Activated naive CD4-positive, alpha-beta T cell treated with anti-CD3 and anti-CD28 coated beads for 36 hours (primary cell): Measurements from ENCODE around the gene RFWD3. TPM values are rescaled to one million over a fixed set of nuclear protein-coding genes. Genes with fewer than 3 reads are reported as not detected.

Experiments
- CTCF ChIA-PET: fragments of 350-600 bp; sonication (Branson Sonifier 250); formaldehyde crosslinking; loops from one replicate; lab custom pipeline; 2021; ENCODE audit warnings: antibody characterized with exemption; lab: Charles Lee
- DNase-seq: peaks from one replicate; pipeline ENCODE4 v3.0.0-alpha.2; 2020
- H3K27ac Mint-ChIP-seq: one replicate; pipeline ENCODE4 v1.8.0; 2021; ENCODE audit warnings: mild to moderate bottlenecking, mixed read lengths
- H3K27me3 Mint-ChIP-seq: one replicate; pipeline ENCODE4 v1.8.0; 2021; ENCODE audit warnings: low read depth, mixed read lengths
- H3K36me3 Mint-ChIP-seq: one replicate; pipeline ENCODE4 v1.8.0; 2021; ENCODE audit warnings: low read depth, mixed read lengths
- H3K4me1 Mint-ChIP-seq: one replicate; pipeline ENCODE4 v1.8.0; 2021; ENCODE audit warnings: low read depth, mixed read lengths
- H3K4me3 Mint-ChIP-seq: one replicate; pipeline ENCODE4 v1.8.0; 2021; ENCODE audit warnings: mild to moderate bottlenecking, moderate library complexity, mixed read lengths
- H3K9me3 Mint-ChIP-seq: one replicate; pipeline ENCODE4 v1.8.0; 2021; ENCODE audit warnings: mixed read lengths
- intact Hi-C: fragments of 100-400 bp; cut with micrococcal nuclease; formaldehyde crosslinking; loops from one replicate; pipeline ENCODE4 v1.15.1; 2023
- total RNA-seq, 2 experiments: library from RNA; stranded (reverse); gene quantifications; one replicate each; pipeline ENCODE4 v1.2.3, GENCODE V29; 2021

The RFWD3 gene
- total RNA-seq, 2 experiments from 2014 or later = 114 to 124 TPM

- CTCF ChIA-PET = interaction anchor here (0.5 to 1.1 kb wide), 4 partner anchors 23 to 1008 kb away, joined by 4 to 6 read pairs (median 4); no protein-coding TSS in a partner anchor
- Mint-ChIP-seq H3K36me3 (peaks cover 11% of the 10 kb centered on the region), H3K27me3 (no peaks in the 10 kb centered on the region), H3K9me3 (no peaks in the 10 kb centered on the region), H3K4me1 (peaks cover 25% of the 10 kb centered on the region), H3K27ac (no peak overlapping the region), H3K4me3 (no peak overlapping the region)
- intact Hi-C loops = no loop called here
- DNase-seq = no peak
Observed at GRCh38 chr16:74611721-74612120, 55.0 kb downstream of the RFWD3 start.

- Mint-ChIP-seq H3K27ac (peak overlapping the region; percentile 47), H3K36me3 (peaks cover 5% of the 10 kb centered on the region), H3K4me3 (peak overlapping the region; percentile 28), H3K4me1 (peaks cover 39% of the 10 kb centered on the region), H3K9me3 (no peaks in the 10 kb centered on the region), H3K27me3 (no peaks in the 10 kb centered on the region)
- DNase-seq = no peak
- intact Hi-C loops = no loop called here
- CTCF ChIA-PET = no interaction called here
Observed at GRCh38 chr16:74608944-74609343, 57.7 kb downstream of the RFWD3 start.

DNA sequence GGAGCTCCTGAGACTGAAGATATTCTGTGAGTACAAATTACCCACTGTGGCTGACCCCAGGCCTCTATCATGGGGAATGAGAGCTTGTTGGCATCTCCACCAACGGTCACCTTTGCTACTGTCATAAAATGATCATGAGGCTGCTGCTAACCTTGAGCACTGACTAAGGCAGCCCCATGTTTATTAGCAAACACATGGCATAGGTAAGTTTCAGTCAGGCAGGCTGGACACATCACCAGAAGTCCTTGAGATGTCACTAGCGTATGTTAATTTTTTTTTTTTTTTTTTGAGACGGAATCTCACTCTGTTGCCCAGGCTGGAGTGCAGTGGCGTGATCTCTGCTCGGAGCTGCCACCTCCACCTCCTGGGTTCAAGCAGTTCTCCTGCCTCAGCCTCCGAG, 58.3 kb downstream of the RFWD3 start:
- Mint-ChIP-seq H3K27ac (peak overlapping the region; percentile 86), H3K9me3 (no peaks in the 10 kb centered on the region), H3K4me3 (peak overlapping the region; percentile 28), H3K36me3 (peaks cover 5% of the 10 kb centered on the region), H3K4me1 (peaks cover 44% of the 10 kb centered on the region), H3K27me3 (no peaks in the 10 kb centered on the region)
- CTCF ChIA-PET = no interaction called here
- no peak for DNase-seq
- intact Hi-C loops = no loop called here

DNA sequence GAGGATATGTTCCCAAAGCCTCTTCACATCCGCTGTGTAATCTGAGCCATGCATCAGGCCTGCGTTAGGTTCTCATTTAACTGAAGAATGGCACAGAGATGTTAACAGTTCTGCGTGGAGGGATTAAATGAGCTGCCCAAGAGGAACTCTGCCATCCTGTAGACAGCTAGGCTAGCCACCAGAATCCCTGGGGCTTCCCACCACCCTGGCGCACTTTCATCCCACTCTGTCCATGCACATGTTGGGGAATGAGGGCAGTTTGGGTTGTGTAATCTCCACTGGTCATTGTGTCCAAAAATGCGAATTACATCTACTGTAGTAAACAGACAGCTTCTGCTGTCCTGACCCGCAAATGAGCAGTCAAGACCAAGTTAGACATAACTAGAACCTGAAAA, 58.7 kb downstream of the RFWD3 start:
- peaks cover 5% of the 10 kb centered on the region for H3K36me3 Mint-ChIP-seq
- intact Hi-C loops = loop anchor here (1.0 to 2.0 kb wide), 6 partner anchors 18 to 312 kb away; partner anchors contain the start of genes PSMD7 and RFWD3
- peak overlapping the region; percentile 99 for H3K4me3 Mint-ChIP-seq
- no peaks in the 10 kb centered on the region for H3K9me3 Mint-ChIP-seq
- CTCF ChIA-PET = no interaction called here
- H3K27ac Mint-ChIP-seq = peak overlapping the region; percentile 86
- DNase-seq = no peak
- H3K27me3 Mint-ChIP-seq = no peaks in the 10 kb centered on the region
- H3K4me1 Mint-ChIP-seq = peaks cover 47% of the 10 kb centered on the region

DNA sequence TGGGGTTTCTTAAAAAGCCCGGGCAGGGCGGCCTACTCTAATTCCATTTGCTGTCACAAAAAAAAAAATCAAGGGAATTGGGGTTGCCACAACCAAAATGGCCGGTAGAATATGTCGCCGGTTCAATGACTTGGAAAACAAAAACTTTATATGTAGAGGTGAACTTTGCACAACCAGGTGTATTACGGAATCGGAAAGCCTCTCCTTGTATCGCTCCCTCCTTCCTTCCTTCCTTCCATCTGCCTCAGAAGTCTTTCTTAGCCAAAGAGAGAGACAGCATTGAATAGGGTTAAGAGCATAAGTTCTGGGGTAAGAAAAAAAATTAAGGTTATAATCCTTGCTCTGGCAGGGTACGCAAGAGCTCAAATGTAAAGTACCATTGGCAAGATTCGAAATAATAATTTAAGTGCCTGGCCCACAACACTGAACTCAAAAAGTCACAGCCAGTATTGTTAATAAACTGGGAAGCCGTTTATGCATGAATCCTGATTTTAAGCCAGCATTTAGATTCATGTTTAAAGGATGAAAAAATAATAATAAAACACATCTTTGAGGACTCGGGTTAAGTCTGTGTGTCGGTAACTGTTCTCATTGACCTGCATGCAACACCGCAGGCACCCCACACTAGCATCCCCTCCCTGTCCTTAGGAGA, 59.2 kb downstream of the RFWD3 start:
- peaks cover 5% of the 10 kb centered on the region for H3K36me3 Mint-ChIP-seq
- no peaks in the 10 kb centered on the region for H3K9me3 Mint-ChIP-seq
- H3K4me1 Mint-ChIP-seq = peaks cover 49% of the 10 kb centered on the region
- DNase-seq = no peak
- CTCF ChIA-PET = interaction anchor here (1.0 kb wide), 1 partner anchor 119 kb away, joined by 3 read pairs; no protein-coding TSS in a partner anchor
- intact Hi-C loops = loop anchor here (1.0 to 2.0 kb wide), 6 partner anchors 19 to 311 kb away; partner anchors contain the start of genes PSMD7 and RFWD3
- peak overlapping the region; percentile 99 for H3K4me3 Mint-ChIP-seq
- peak overlapping the region; percentile 86 for H3K27ac Mint-ChIP-seq
- H3K27me3 Mint-ChIP-seq = no peaks in the 10 kb centered on the region

DNA sequence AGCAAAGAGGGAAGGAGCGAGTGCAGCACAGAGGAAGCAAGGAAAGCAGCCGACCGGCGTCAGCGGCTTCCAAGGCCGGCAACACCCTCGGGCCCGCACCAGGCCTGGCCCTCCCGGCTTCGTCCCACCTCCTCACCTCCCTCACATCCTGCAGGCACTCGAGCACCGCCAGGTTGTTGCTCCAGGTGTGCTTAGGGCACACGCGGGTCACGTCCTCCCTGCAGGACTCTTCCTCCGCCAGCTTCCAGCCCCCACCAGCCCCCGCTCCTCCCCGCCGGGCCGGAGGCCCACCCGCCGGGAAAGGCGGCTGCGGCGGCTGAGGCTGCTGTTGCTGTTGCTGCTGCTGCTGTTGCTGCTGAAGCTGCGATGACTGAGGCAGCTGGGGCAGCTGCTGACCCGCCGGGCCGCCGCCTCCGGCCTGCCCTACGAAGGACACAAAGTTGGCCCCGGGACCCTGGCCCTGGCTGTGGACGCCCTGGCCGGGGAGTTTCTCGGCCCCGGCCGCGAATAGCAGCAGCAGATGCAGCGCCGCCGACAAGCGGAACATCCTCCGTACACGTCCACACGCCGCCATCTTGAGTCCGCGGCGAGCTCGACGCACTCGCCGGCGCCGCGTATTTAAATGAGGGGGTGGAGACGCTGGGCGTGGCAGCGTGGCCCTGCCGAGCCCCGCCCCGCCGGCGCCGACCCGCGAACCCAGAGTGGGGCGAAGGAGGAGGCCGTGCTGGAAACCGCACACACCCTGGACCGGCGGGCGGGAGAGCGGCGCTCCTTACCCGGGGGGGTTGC, 60.0 kb downstream of the RFWD3 start, which contains the start of gene GLG1:
GLG1 (minus strand) TSS at position 594 of the 789 bp plus-strand sequence; CDS start at position 574, 20 bp downstream.
- H3K27me3 Mint-ChIP-seq = no peaks in the 10 kb centered on the region
- H3K4me3 Mint-ChIP-seq = peak within 1 kb of the TSS; percentile 99
- H3K9me3 Mint-ChIP-seq = no peaks in the 10 kb centered on the region
- CTCF ChIA-PET = interaction anchor here (0.7 to 1.0 kb wide), 2 partner anchors 9 to 120 kb away, joined by 3 read pairs; no protein-coding TSS in a partner anchor
- intact Hi-C loops = loop anchor here (1.0 to 2.0 kb wide), 6 partner anchors 20 to 310 kb away; partner anchors contain the start of genes PSMD7 and RFWD3
- H3K27ac Mint-ChIP-seq = peak within 1 kb of the TSS; percentile 86
- peaks cover 53% of the 10 kb centered on the region for H3K4me1 Mint-ChIP-seq
- H3K36me3 Mint-ChIP-seq = peaks cover 5% of the 10 kb centered on the region
- peak; percentile 92 for DNase-seq

DNA sequence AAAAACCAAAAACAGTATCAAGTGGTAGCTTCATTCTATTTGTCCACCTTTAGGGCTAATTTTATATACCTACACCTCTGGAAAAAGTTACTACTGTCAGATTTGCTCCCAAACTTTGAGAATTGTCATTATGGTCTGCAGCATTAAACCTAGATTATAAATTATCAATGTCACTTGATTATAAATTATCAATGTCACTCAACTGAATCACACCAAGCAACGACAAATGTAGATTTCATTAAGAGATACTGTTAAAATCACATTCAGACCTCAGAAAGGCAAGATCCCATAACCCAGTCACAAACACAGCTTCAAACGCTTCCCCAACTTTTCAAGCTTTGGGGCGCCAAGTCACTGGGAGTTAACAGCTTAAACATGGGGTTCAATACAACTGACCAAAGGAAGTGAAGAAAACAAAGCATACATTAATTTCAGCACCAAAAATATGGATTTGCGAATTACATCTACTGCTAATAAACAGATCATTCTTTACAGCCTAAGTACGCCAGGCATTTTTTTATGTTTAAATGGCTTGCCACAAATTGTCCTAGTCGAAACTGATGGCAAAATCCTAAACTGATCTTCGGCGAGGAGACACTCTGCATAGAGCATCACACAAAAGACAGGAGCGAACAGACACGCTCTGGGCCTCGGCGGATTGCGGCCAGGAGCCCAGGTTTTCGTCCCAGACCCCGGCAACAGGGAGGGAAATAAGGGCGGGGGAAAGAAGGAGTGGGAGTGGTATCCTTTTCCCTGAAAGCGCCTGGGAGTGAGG, 60.7 kb downstream of the RFWD3 start:
- Mint-ChIP-seq H3K36me3 (peaks cover 5% of the 10 kb centered on the region), H3K4me1 (peaks cover 61% of the 10 kb centered on the region), H3K9me3 (no peaks in the 10 kb centered on the region), H3K27ac (peak overlapping the region; percentile 86), H3K4me3 (peak overlapping the region; percentile 99), H3K27me3 (no peaks in the 10 kb centered on the region)
- DNase-seq = no peak
- CTCF ChIA-PET = interaction anchor here (1.0 kb wide), 1 partner anchor 10 kb away, joined by 4 read pairs; no protein-coding TSS in a partner anchor
- intact Hi-C loops = loop anchor here (2.0 kb wide), 1 partner anchor 139 kb away; no protein-coding TSS in a partner anchor

DNA sequence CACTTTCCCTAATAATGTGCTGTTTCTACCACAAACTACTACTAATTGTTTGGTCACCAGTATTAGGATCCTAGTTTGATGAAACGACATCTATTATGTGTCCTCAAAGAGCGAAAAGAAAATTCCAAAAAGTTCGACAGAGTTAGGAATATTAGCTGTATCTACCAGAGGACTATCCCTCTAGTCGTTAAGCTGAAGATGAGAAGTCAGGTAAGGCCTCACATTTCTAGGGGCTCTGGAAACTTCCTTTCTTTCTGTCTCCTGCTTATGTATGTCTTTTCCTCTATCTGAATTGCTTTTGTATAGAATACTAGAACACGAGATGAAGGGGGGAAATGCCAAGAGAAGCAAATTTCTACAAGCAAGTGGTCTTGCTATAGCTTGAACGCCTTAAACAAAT, 61.3 kb downstream of the RFWD3 start:
- H3K27me3 Mint-ChIP-seq = no peaks in the 10 kb centered on the region
- intact Hi-C loops = no loop called here
- H3K4me3 Mint-ChIP-seq = peak overlapping the region; percentile 99

GRCh38 chr16:74603848-74604247, 62.8 kb downstream of the RFWD3 start:
- H3K4me1 Mint-ChIP-seq = peaks cover 74% of the 10 kb centered on the region
- peaks cover 2% of the 10 kb centered on the region for H3K36me3 Mint-ChIP-seq
- peak overlapping the region; percentile 99 for H3K4me3 Mint-ChIP-seq
- no peak for DNase-seq
- H3K27me3 Mint-ChIP-seq = no peaks in the 10 kb centered on the region
- intact Hi-C loops = no loop called here
- CTCF ChIA-PET = no interaction called here
- H3K9me3 Mint-ChIP-seq = no peaks in the 10 kb centered on the region
- H3K27ac Mint-ChIP-seq = peak overlapping the region; percentile 78

More for the DNA sequence above, 61.3 kb downstream of the RFWD3 start:
- CTCF ChIA-PET = interaction anchor here (1.0 kb wide), 1 partner anchor 9 kb away, joined by 4 read pairs; no protein-coding TSS in a partner anchor
- peaks cover 67% of the 10 kb centered on the region for H3K4me1 Mint-ChIP-seq
- H3K36me3 Mint-ChIP-seq = peaks cover 5% of the 10 kb centered on the region
- H3K9me3 Mint-ChIP-seq = no peaks in the 10 kb centered on the region
- DNase-seq = no peak
- H3K27ac Mint-ChIP-seq = peak overlapping the region; percentile 78

- Mint-ChIP-seq H3K36me3 (peaks cover 10% of the 10 kb centered on the region), H3K4me3 (peak overlapping the region; percentile 38), H3K4me1 (peaks cover 69% of the 10 kb centered on the region), H3K9me3 (no peaks in the 10 kb centered on the region), H3K27ac (peak overlapping the region; percentile 80), H3K27me3 (no peaks in the 10 kb centered on the region)
- DNase-seq = peak; percentile 81
- intact Hi-C loops = loop anchor here (1.0 kb wide), 1 partner anchor 23 kb away; no protein-coding TSS in a partner anchor
- CTCF ChIA-PET = interaction anchor here (1.2 kb wide), 1 partner anchor 21 kb away, joined by 3 read pairs; no protein-coding TSS in a partner anchor
Observed at GRCh38 chr16:74601126-74601871, 65.4 kb downstream of the RFWD3 start.

GRCh38 chr16:74596586-74596985, 70.1 kb downstream of the RFWD3 start:
- intact Hi-C loops = no loop called here
- Mint-ChIP-seq H3K9me3 (no peaks in the 10 kb centered on the region), H3K4me3 (no peak overlapping the region), H3K27ac (peak overlapping the region; percentile 56), H3K27me3 (no peaks in the 10 kb centered on the region), H3K4me1 (peaks cover 68% of the 10 kb centered on the region), H3K36me3 (peaks cover 8% of the 10 kb centered on the region)
- no peak for DNase-seq
- CTCF ChIA-PET = interaction anchor here (0.7 to 1.7 kb wide), 2 partner anchors 9 to 30 kb away, joined by 4 read pairs; no protein-coding TSS in a partner anchor
